Hepatocyte (in vitro differentiated cells): Measurements from ENCODE around the gene ATF7IP.
"Not testable (repeated sequence)": the region's sequence is repeated elsewhere in the genome, so short reads cannot be mapped to it uniquely, and the experiment has no call there.

Experiments used
- CTCF ChIP-seq: fragments of 200-600 bp; sonication (generic); IDR thresholded peaks from 2 replicates; pipeline ENCODE4 v1.5.1; 2016; ENCODE audit warnings: antibody characterized with exemption, mild to moderate bottlenecking; ENCODE audit not compliant: poor library complexity
- EZH2 ChIP-seq: fragments of 200-600 bp; sonication (generic); IDR thresholded peaks from 2 replicates; pipeline ENCODE4 v1.6.1; 2016; ENCODE audit warnings: antibody characterized with exemption, mild to moderate bottlenecking, borderline replicate concordance

DNA sequence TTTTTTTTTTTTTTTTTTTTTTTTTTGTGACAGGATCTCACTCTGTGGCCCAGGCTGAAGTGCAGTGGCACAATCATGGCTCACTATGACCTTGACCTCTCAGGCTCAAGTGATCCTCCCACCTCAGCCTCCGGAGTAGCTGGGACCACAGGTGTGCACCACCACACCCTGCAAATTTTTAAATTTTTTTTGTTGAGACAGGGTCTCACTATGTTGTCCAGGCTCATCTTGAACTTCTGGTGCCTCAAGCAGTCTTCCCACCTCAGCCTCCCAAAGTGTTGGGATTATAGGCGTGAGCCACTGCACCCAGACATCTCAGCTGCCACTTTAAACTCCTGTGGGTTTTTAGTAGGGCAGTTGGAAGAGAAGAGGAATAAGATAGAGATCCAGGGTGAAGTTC, 39.9 kb downstream of the ATF7IP start:
- TF ChIP-seq CTCF, EZH2: not testable (repeated sequence)
